IPS DF 4.7 (cell line): Measurements from ENCODE around the gene HOXA13.

Experiments
- DNase-seq: peaks from one replicate; pipeline ENCODE4 v3.0.0-alpha.2; 2013; ENCODE audit warnings: low spot score; ENCODE audit errors: extremely low read depth

The HOXA13 gene

DNA sequence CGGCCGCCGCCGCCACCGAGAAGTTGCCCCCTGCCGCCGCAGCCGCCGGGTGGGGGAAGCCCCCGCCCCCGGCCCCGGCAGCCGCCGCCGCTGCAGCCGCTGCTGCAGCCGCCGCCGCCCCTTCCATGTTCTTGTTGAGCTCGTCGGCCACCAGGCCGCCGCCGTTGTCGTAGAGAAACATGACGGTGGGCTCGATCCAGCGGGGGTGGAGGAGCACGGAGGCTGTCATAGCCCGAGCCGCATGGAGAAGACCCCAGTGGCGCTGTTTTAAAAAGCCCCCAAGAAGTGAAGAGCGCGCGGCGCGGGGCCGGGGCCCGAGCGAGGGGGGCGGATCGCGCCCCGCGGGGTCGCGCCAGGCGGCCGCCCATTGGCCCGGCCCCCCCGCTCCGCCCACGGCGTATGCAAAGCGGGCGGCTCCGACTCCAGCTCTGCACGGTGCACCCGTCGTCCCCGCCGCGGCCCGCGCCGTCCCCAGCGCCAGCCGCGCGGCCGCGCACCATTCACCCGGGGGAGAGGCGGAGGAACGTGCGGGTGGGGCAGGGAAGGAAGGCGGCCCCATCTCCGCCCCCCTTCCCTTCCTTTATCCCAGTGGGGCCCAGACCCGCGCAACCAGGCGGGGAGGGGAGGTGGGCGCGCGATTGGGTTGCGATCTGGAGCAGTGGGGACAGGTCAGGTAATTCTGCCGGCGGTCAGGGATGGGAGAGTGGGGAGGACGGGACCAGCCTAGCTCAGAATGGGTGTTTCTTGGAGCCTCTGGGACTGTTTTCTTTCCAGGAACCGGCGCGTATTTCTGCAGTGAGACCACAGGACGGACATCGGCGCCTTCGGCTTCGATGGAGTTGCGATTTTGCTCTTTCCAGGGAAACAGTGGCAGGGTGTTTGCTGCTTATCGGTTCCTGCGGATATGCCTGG lies at the start of gene HOXA13:
HOXA13 (minus strand) TSS at position 243 of the 912 bp plus-strand sequence; CDS start at position 229, 14 bp downstream.
- DNase-seq: no peak

DNA sequence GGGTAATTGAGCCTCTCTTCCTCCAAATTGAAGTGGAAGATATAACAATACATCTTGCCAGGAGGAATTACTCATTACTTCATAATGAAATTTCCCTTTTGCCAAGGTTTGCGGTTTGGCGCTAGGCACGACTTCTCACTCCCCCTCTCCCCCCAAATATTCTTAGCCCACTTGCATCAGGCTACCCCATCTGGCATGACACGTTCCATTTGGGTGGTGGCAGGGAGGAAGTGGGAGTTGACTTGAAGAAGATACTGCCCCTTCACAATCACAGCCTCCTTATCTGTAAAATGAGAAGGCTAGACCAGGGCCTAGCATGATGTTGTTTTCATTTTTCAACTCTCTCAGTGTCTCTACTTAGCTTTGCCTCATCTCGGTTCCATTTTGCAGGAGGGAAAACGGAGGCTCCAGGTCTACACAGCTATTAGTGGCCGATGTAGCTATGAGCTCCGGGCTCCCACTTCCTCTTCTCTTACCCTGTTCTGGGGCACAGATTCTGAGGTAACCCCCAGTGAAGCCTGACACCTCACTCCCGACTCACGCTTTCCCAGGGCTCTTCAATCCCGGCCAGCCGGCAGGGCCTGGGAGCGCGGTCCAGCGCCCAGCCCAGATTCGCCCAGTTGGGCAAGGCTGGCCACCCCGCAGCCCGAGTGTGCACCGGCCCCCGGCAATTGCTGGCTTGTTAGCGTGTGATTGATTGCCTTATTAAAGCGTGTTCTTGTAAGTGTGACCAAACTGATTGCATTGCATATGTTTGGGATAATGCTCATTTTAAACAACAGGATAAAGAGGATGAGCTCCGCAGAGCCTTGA lies 49.2 kb upstream of the HOXA13 start:
- DNase-seq: no peak

DNA sequence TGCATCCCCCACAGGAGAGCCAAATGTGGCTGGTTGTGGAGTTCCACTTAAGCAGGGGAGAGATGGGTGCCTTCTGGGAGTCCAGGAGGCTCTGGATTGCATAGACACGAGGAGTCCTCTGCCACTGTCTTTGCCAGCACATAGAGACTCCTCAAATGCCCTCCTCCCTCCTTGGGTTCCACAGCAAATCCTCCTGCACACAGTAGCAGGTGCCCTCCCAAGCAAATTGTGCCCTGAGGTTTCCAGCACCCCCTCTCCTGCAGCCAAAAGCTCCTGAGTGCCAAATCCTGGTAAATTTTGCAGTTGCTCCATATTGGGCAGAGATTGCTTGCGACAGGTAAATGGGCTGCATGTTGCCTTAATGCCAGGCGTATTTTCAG lies 48.5 kb upstream of the HOXA13 start:
- no peak for DNase-seq

DNA sequence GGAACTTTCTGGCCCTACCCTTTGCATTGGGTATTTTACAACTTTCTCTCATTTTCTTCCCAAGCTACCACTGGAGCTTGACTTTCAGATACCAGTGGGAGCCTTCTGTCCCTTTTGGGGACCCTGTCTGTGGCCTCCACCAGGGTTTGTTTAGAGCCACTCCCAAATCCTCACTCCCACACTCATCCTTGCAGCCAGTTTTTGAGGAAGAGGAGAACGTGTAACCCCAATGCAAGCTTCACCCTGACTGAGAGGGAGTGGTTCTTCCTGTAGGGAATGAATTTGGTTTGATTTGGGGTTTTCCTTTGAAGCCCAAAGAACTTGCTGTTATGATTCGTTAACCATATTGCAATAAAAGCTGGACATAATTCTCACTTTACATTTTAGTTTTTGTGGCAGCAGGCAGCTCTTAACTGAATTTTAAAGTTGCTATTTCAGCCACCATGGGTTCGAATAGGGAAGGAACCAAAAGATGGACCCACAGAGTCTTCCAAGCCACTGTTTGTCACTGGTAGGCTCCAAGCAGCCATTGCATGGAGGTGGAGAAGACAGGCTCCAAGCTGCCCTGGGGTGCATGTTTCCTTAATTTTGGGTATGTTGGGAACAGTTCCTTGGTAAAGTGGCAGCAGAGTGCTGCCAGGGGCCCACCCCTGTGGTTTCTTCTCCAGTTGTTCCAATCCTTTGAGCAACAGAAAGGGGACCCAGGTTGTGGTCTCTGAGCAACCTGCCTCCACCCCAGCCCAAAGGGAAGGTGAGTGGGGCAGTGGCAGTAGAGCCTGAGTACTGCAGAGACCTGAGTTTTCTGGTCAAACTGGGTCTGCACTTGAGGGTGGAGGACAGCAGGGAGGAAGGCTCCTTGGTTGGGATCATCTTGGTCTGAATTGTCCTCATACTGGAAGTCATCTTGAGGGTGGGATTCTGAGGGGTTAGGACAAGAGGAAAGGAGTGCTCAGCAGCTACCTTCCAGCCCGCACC lies 47.8 kb upstream of the HOXA13 start:
- DNase-seq: no peak

DNA sequence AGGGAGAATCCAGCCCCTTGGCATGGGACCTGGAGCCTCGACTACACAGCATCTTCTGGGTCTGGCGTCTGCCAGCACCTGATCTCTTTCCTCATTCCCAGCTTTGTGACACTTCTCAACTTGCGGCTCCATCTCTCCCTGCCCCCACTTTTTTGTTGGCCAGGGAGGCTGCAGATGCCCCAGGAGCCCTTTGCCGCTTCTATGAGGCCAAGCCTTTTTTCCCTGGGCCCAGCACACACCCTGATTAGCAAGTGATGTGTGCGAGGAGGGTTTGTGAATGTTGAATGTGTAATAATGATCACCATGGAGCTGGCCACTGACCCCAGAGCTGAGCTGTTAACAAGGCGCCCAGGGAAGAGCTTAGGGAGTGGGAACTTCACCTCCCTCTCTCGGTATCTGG lies 47.1 kb upstream of the HOXA13 start:
- no peak for DNase-seq

DNA sequence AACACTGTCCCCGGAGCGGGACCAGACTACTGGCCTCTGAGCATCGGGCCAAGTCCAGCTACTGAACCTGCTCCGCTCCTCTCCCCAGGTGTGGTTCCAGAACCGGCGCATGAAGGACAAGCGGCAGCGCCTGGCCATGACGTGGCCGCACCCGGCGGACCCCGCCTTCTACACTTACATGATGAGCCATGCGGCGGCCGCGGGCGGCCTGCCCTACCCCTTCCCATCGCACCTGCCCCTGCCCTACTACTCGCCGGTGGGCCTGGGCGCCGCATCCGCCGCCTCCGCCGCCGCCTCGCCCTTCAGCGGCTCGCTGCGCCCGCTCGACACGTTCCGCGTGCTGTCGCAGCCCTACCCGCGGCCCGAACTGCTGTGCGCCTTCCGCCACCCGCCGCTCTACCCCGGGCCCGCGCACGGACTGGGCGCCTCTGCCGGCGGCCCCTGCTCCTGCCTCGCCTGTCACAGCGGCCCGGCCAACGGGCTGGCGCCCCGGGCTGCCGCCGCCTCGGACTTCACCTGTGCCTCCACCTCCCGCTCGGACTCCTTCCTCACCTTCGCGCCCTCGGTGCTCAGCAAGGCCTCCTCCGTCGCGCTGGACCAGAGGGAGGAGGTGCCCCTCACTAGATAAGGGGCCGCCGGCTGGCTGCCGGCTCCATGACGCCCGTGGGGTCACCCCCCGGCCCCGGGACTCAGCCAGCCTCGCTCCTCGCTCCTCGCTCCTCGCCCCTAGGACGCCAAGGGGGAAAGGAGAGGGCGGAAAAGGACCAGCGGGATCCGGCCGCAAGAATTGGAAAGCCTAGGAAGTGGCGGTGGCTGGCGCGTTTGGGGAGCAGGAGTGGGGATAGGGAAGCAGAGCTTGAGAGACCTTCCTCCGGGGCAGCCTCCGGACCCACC lies 46.2 kb upstream of the HOXA13 start:
- no peak for DNase-seq

DNA sequence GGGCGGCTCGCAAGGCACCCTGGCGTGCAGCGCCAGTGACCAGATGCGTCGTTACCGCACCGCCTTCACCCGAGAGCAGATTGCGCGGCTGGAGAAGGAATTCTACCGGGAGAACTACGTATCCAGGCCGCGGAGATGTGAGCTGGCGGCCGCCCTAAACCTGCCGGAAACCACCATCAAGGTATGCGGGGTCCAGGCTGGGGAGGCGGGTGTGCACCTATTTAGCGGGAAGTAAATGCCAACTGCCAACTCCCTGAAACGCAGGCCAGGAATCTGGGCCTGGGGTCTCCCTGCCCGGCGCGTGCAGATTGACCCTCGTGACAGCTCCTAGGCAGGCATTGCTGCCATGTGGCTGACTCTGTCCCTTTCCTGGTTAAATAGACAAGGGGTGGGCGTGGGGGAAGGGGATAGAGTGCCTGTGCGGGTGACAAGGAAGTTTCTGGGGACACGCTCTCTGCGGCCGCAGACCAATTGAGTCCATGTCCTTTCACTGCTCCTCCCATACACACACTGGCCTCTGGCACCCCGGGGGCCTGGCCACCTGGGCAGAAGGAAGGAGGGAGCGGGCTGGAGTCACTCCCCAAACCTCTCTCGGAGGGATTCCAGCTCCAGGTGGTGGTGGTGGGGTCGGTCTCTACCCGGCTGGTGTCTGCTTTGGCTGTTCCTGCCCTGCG lies 45.4 kb upstream of the HOXA13 start:
- DNase-seq: no peak

DNA sequence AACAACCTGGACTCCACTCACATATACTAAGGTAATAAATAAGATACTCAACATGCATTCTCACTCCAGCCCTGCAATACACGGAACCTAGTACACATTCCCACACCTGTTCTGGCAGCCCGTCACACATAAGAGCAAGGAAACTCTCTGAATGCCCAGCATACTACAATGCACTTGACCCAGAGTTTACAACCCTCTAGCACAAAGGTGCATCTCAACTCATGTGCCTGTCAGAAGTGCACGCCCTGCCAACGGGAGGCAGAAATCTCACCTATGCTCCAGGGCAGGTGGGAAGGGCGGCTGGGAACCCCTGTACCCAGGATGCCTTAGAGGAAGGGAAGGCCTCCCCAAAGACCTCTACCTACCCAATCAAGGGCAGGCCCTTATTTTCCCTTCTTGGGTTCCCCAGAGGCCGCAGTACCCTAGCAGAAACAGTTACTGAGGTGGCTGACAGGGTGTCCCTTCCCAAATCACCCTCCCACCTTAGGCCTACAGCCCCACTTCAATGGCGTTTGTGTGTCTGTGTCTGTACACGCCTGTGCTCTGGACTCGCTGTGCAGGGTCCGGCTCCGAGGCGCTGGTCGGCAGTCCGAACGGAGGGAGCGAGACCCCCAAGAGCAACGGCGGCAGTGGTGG lies 44.7 kb upstream of the HOXA13 start:
- DNase-seq: no peak

DNA sequence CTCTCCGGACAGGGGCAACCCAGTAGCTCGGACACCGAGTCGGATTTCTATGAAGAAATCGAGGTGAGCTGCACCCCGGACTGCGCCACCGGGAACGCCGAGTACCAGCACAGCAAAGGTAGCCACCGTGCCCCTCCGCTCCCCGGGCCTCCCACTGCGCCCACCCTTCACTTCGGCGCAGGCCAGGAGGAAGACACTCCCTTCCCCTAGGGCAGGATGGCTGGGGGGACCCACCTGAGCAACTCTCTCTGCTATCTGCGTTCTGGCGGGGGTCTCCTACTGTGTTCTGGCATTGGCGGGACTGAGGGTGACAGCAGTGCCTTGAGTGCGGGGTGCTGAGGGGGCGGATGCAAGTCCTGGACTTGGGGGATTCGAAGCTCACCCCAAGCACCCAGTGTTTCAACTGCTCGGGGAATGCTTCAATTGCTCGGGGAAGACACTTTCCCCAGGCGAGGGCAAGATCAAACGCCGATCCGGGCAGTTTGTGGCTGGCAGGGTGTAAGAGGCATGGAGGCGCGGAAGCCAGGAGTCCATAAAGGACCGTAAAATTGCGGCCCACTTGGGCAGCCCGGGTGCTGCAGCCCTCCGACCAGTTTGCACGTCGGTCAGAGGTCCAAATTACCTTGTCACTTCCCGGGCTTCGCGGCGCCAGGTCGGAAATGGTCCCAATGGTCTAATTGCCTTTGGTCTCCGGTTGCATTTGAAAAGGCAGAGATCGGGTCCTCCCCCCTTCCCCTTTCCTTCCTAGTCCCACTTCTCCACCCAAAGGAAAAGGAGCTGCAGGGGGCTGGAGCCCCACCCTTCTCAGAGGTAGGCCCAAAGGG lies 43.7 kb upstream of the HOXA13 start:
- DNase-seq: no peak

DNA sequence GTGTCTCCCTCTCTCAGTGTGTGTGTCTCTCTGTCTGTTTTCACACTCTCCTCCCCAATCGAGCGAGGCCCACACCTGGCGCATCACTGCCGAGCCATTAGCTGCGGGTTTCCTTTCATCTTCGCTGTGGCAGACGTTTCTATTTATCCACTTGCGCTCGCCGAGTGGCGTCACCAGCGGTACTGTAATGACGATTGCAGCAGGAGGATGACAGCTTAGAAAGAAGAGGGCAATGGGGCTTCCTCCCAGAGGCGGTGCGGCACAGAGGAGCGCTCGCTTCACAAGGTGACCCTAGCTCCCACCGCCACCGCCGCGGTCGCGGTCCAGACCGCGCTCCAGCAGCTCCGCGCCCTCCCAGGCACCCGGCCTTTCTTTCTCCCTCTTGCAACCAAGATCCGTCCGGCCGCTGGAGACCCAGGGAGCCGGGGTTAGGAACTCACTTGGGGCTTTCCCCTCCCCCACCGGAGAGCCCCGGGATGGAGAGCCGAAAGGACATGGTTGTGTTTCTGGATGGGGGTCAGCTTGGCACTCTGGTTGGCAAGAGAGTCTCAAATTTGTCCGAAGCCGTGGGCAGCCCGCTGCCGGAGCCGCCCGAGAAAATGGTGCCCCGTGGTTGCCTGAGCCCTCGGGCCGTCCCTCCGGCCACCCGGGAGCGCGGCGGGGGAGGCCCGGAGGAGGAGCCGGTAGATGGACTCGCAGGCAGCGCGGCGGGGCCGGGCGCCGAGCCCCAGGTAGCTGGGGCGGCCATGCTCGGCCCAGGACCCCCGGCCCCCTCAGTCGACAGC lies 42.9 kb upstream of the HOXA13 start, which contains the start of gene EVX1:
EVX1 (plus strand) TSS at position 248 of the 785 bp plus-strand sequence; CDS start at position 477, 229 bp downstream.
- no peak for DNase-seq

DNA sequence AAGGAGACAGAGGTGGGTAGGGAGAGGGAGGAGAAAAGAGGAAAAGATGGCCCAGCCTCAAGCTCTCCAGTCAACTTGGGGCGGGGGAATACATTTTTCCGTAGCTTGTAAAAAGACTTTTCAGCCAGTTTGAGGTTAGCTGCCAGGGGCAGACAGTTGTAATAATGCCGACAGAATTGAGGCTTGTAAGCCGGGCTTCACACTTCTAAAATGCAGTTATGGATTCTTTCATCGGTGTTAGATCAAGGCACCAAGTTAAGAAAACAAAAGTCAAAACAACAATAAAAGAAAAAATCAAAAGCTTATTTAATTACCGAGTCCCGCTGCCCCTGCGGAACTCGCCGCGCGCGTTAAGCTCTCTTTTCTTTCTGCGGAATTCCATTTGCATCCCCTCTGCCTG lies 42.3 kb upstream of the HOXA13 start:
- DNase-seq: no peak

DNA sequence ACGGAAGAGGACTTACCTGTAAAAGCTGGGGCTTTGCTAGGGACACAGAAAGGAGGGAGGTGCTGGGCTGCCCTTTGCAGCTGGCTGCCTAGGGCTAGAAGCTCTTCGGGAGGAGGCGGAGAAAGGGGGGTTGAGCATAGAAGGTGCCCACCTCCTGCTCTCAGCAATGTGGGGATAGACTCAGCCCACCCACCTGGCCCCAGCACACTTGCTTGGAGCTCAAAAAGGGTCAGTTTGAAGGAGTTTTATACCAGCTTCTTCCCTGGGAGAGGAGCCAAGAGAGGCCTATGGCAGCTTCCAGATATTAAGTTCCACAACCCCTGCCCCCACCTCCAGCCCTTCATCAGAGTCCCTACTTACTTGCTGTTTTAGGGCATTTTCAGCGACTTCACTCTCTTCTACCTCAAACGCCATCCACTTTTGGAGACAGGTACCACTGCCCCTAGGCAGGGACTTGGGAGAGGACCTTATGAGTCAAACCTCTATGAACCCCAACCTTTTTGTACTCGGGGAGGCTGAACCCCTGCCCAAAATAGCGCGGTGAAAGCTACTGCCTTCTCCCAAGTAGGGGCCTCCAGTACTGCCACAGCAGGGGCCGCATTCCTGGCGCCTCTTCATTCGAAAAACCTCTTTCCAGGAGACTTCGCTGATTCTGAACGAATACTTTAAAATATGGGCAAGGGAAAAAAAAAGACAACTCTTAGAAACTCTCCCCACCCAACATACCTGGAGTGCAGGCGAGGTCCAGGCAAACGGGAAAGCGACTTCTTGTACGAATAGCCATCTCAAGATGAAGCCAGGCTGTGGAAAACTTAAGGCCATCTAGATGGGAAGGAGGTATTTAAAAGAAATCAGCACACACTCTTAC lies 41.5 kb upstream of the HOXA13 start:
- DNase-seq: no peak

DNA sequence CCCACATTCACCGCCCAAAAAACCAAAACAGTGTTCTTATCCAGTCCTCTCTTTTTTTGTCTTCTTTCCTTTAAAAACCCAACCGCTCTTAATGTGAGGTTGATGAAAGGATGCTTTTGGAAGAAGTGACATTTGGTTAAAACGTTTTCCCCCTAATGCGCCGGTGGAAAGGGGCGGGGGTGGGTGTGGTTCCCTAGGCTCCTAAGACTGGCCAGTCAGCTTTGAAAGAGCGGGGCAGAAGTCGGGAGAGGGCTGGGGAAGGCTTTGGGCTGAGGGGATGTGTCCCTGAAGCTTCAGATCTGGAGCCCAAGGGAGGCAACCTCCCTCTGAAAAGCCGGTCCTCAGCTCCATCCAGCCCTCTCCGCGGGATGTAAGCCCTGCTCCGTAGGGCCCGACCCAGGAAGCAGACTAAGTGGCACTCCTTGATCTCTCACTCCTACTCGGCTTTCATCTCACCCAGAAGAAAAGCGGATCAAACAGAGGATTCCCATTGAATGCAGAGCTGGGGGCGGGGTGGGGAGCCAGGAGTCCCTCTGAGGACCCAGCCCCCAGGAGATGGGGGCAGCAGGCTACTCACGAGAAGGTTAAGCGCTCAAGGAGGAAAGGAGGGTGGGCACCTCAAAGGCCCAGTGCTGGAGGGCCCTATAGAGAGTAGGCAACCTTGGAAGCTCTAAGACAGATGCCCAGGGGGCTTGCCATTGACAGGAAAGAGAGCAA lies 40.3 kb upstream of the HOXA13 start:
- DNase-seq: no peak

DNA sequence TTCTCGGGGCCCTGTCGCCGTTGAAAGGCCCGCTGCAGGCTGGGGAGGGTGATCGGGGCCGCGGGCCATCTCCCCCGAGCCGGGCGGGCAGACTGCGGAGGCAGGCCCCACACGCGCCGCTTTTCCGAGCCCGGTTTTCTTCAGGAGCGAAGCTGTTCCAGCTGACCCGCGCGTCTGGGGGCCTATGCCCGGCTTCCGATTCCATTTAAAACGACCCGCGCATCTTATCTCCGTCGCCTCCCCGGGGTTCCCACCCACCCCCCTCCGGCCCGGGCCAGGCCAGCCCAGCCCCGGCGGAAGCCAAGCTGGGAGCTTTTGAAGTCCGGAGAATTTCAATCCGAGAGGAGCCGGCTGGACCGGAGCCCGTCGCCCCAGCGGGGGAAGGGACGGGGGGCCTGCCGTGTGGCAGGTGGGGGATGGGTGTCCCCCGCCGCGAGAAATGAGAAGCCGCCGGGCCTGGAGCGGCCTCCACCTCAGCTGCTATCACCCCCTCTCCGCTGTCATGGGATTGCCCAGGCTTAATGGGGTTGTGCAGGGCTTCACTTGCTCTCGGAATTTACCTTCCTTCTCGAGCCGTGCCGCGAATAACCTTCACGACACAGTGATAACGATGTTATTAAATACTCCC lies 39.6 kb upstream of the HOXA13 start:
- no peak for DNase-seq

DNA sequence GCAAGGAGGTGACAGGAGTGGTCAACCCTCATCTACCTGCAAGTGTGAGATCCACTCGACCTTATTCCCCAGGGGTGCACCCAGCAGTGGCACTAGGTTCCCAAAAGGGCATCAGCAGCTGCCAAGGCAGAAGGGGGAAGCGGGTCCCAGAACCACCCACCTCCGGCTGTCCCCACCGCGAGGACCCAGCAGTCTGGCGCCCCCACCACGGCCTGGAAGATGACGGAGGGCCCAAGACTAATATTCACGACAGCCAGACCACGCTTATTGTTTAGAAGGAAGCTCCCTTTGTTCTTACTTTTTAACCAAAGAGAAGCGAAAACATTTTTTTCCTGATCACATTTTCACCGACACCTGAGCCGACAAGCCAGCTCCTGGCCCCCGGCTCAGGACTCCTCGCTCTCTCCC lies 39.1 kb upstream of the HOXA13 start:
- DNase-seq: no peak
